K562 (cell line): ENCODE measurements around the gene SLC38A10. TPM values are rescaled to one million over a fixed set of nuclear protein-coding genes. Genes with fewer than 3 reads are reported as not detected.

Experiments used
- ATAC-seq: fragments of 200-7000 bp; cut with Tn5 transposase; 3 replicates; pipeline ENCODE4 v1.9.1; 2020; ENCODE audit warnings: moderate library complexity
- BruUV-seq: library from RNA; stranded (reverse); fragments of 400-500 nt; replicated peaks from 2 replicates; lab custom pipeline; 2021; lab: Mats Ljungman, UMichigan
- CTCF ChIA-PET: fragments of 300-600 bp; formaldehyde crosslinking; extraction: SDS; loops from one replicate; lab custom pipeline; 2021; ENCODE audit warnings: low intra/inter-chr PET ratio; lab: Yijun Ruan, JAX
- POLR2A ChIA-PET: fragments of 300-600, 350-650 bp; sonication (Branson Sonifier 250); formaldehyde crosslinking; extraction: SDS; loops from one replicate; lab custom pipeline; 2021; ENCODE audit warnings: antibody characterized with exemption, inconsistent platforms; lab: Yijun Ruan, JAX
- DNase-seq, 4 experiments: peaks; one replicate each; pipeline versions ENCODE4 v3.0.0 to v3.0.0-alpha.2; 2011 to 2018; ENCODE audit warnings: low spot score in 3 of 4, mixed read lengths in 3 of 4; ENCODE audit errors: extremely low read depth in 1 of 4
- FAIRE-seq: peaks from 2 replicates; lab custom pipeline; 2011; peaks lifted over from hg19 to GRCh38; lab: Jason Lieb, UNC
- H2AFZ ChIP-seq: 2 replicates; pipeline ENCODE4 v1.6.0; 2011; ENCODE audit warnings: low read depth, low read length, control low read depth, inconsistent platforms
- H3K27ac ChIP-seq: fragments of 200-600 bp; 3 replicates; pipeline ENCODE4 v1.8.0; 2011; ENCODE audit warnings: low read depth, mild to moderate bottlenecking, control low read depth, inconsistent platforms, low read length, moderate library complexity, mixed read lengths; ENCODE audit errors: extremely low read depth
- H3K27me3 ChIP-seq, 2 experiments: fragments of 300-600 bp in 1 of 2; 2 replicates in 1 of 2; 3 replicates in 1 of 2; pipeline versions ENCODE4 v1.6.0 to v1.8.0; 2011; ENCODE audit warnings: inconsistent platforms in 2 of 2, low read length in 2 of 2, mild to moderate bottlenecking in 1 of 2, mixed read lengths in 1 of 2, moderate library complexity in 1 of 2; ENCODE audit not compliant: control insufficient read depth in 2 of 2, insufficient read depth in 2 of 2
- H3K36me3 ChIP-seq: fragments of 300-600 bp; 3 replicates; pipeline ENCODE4 v1.8.0; 2011; ENCODE audit warnings: mild to moderate bottlenecking, low read length, inconsistent platforms; ENCODE audit not compliant: control insufficient read depth, insufficient read depth
- H3K4me1 ChIP-seq, 2 experiments: fragments of 200-600 bp in 1 of 2; replicated peaks in 1 of 2; 2 replicates in 1 of 2; 3 replicates in 1 of 2; pipeline versions ENCODE4 v1.5.1 to v1.8.0; 2011; ENCODE audit warnings: inconsistent platforms in 2 of 2, low read length in 2 of 2, mild to moderate bottlenecking in 1 of 2, mixed read lengths in 1 of 2, moderate library complexity in 1 of 2; ENCODE audit not compliant: control insufficient read depth in 2 of 2, insufficient read depth in 2 of 2
- H3K4me2 ChIP-seq: 2 replicates; pipeline ENCODE4 v1.6.1; 2011; ENCODE audit warnings: low read length, control low read depth, inconsistent platforms, mixed read lengths; ENCODE audit not compliant: insufficient read depth
- H3K4me3 ChIP-seq: fragments of 200-600 bp; sonication (generic), shearing (Covaris generic); 2 replicates; pipeline ENCODE4 v1.5.1; 2016; ENCODE audit warnings: control low read depth, inconsistent platforms
- H3K79me2 ChIP-seq: fragments of 200-600 bp; 3 replicates; pipeline ENCODE4 v1.8.0; 2011; ENCODE audit warnings: low read length, inconsistent platforms; ENCODE audit not compliant: control insufficient read depth, insufficient read depth
- H3K9ac ChIP-seq, 2 experiments: 2 replicates each; pipeline versions ENCODE4 v1.6.0 to v1.6.1; 2011; ENCODE audit warnings: low read depth in 2 of 2, low read length in 2 of 2, control low read depth in 1 of 2, inconsistent platforms in 1 of 2, mild to moderate bottlenecking in 1 of 2, mixed read lengths in 1 of 2; ENCODE audit not compliant: insufficient read depth in 1 of 2
- H3K9me1 ChIP-seq: one replicate; pipeline ENCODE4 v1.6.0; 2011; ENCODE audit warnings: inconsistent platforms, mild to moderate bottlenecking, low read length, moderate library complexity; ENCODE audit not compliant: control insufficient read depth, insufficient read depth
- H3K9me3 ChIP-seq: replicated peaks from 2 replicates; pipeline ENCODE4 v1.5.1; 2011; ENCODE audit warnings: low read depth, low read length, inconsistent platforms; ENCODE audit not compliant: control insufficient read depth, insufficient read depth
- H4K20me1 ChIP-seq: replicated peaks from 2 replicates; pipeline ENCODE4 v1.6.1; 2011; ENCODE audit warnings: low read length, inconsistent platforms, mixed read lengths; ENCODE audit not compliant: control insufficient read depth, insufficient read depth
- E2F8 ChIP-seq: fragments of 450-650 bp; IDR thresholded peaks from 2 replicates; pipeline ENCODE4 v1.7.1; 2018; ENCODE audit warnings: mild to moderate bottlenecking, low read depth; ENCODE audit not compliant: partially characterized antibody
- HMBOX1 ChIP-seq: sonication (generic); IDR thresholded peaks from 2 replicates; pipeline ENCODE4 v1.6.1; 2016
- SNAPC5 ChIP-seq: fragments of 250-450 bp; sonication (Bioruptor Pico); IDR thresholded peaks from 2 replicates; pipeline ENCODE4 v1.8.0; 2021; ENCODE audit warnings: moderate library complexity, mild to moderate bottlenecking, inconsistent platforms
- UBTF ChIP-seq, 2 experiments: IDR thresholded peaks; 2 replicates each; pipeline ENCODE4 v1.6.1; 2012; ENCODE audit warnings: improper control_type of control experiment in 2 of 2, low read depth in 2 of 2, low read length in 2 of 2, borderline replicate concordance in 1 of 2
- ZNF639 ChIP-seq, 2 experiments: fragments of 200-800 bp in 1 of 2; sonication (Bioruptor generic) in 1 of 2; sonication (generic) in 1 of 2; formaldehyde crosslinking in 1 of 2; IDR thresholded peaks in 1 of 2; conservative IDR thresholded peaks in 1 of 2; 2 replicates each; pipeline versions ENCODE4 v1.5.0 to v1.6.1; 2016 to 2020; ENCODE audit warnings: missing compliant biosample characterization in 1 of 2, missing genetic modification characterization in 1 of 2, missing genetic modification reagents in 1 of 2
- WGBS: fragments of 100-300 bp; shearing (Covaris generic); methylation state at CpG from one replicate; pipeline ENCODE4 v1.1.6; 2016; ENCODE audit warnings: low coverage, mixed read lengths; ENCODE audit not compliant: insufficient coverage; ENCODE audit errors: missing lambda C conversion rate; 5-methylcytosine and 5-hydroxymethylcytosine counted together
- in situ Hi-C: fragments of 300-500 bp; cut with MboI; formaldehyde crosslinking; loops from 4 replicates; pipeline ENCODE4 v1.15.0; 2018; ENCODE audit warnings: inconsistent platforms, mixed read lengths
- intact Hi-C: fragments of 100-400 bp; cut with micrococcal nuclease; formaldehyde crosslinking; loops from 2 replicates; pipeline ENCODE4 v1.14.2; 2022
- polyA plus RNA-seq, 8 experiments: library from polyadenylated mRNA; depleted of rRNA in 4 of 8; stranded (reverse) in 5 of 8; unstranded in 3 of 8; fragments of >200 nt; fragmentation: Nextera tagmentation in 2 of 8; fragmentation: Illumina TruSeq in 1 of 8; extraction: Ambion mirVana in 2 of 8; extraction: Trizol in 1 of 8; gene quantifications; 2 replicates each; pipeline versions ENCODE4 v1.2.1 to v1.2.3, GENCODE V29; 2011 to 2014; ENCODE audit warnings: inconsistent platforms in 1 of 8, missing spikeins in 1 of 8
- total RNA-seq, 7 experiments: library from RNA; depleted of rRNA in 6 of 7; stranded (reverse); fragments of >200 nt in 6 of 7; fragmentation: Illumina TruSeq in 2 of 7; extraction: Trizol in 2 of 7; gene quantifications; 2 replicates each; pipeline versions ENCODE4 v1.2.1 to v1.2.3, GENCODE V29; 2011 to 2021; ENCODE audit warnings: low replicate concordance in 1 of 7

Gene SLC38A10
- total and polyA plus RNA-seq, 9 of the 15 experiments (the other 6 are each of a cell fraction or from before 2014, with no cell fraction given), result 0.45 to 54.2 (median 13.8) TPM

- H3K4me1 ChIP-seq, result peaks cover 3 to 41% of the 10 kb centered on the region in 2 experiments
- H4K20me1 ChIP-seq, result no peaks in the 10 kb centered on the region
- no peaks in the 10 kb centered on the region for H3K9me1 ChIP-seq
- ATAC-seq, result no peak
- 85% methylated on average over 10 of the region's 13 CpGs for WGBS
- no peak for FAIRE-seq
- ChIA-PET POLR2A (no interaction called here), CTCF (no interaction called here)
- H3K9ac ChIP-seq, result no peak overlapping the region
- BruUV-seq, result no TSS peak
- H3K4me3 ChIP-seq, result no peak overlapping the region
- in situ Hi-C loops (no loop called here), intact Hi-C loops (no loop called here)
- no peaks in the 10 kb centered on the region for H3K27me3 ChIP-seq
- H3K4me2 ChIP-seq, result no peak overlapping the region
- no peak for DNase-seq
- H2AFZ ChIP-seq, result no peak overlapping the region
- peaks cover 5% of the 10 kb centered on the region; the same call in 2 of the 3 replicates for H3K79me2 ChIP-seq
- H3K27ac ChIP-seq, result no peak overlapping the region
- TF ChIP-seq E2F8 (no peak), HMBOX1 (no peak), UBTF (IDR thresholded peaks at IDR 0.05; ENCODE audit: borderline replicate concordance in 1 of 2, low read depth in 2 of 2, low read length in 2 of 2) (no peak), ZNF639 (CRISPR knock-in tag; conservative IDR thresholded peaks at IDR 0.05 in 1 of 2, IDR thresholded peaks at IDR 0.05 in 1 of 2) (no peak), SNAPC5 (no peak)
- no peaks in the 10 kb centered on the region for H3K9me3 ChIP-seq
- peaks cover 8% of the 10 kb centered on the region; the same call in 1 of the 3 replicates for H3K36me3 ChIP-seq
These were observed 76.6 kb downstream of the SLC38A10 start for GRCh38 chr17:81218459-81218858.
